GM12878 (cell line): Measurements from ENCODE around the gene TBKBP1. TPM values are rescaled to one million over a fixed set of nuclear protein-coding genes. Genes with fewer than 3 reads are reported as not detected.

Experiments used
- ATAC-seq: fragments of 200-7000 bp; cut with Tn5 transposase; 3 replicates; pipeline ENCODE4 v1.9.1; 2020; ENCODE audit warnings: mild to moderate bottlenecking, moderate library complexity
- BruUV-seq: library from RNA; stranded (reverse); fragments of 400-500 nt; replicated peaks from 2 replicates; lab custom pipeline; 2021; lab: Mats Ljungman, UMichigan
- CTCF ChIA-PET: fragments of 300-600 bp; sonication (Branson Sonifier 250); formaldehyde crosslinking; extraction: SDS; loops from one replicate; lab custom pipeline; 2021; ENCODE audit warnings: inconsistent platforms; lab: Yijun Ruan, JAX
- POLR2A ChIA-PET: fragments of 350-600 bp; formaldehyde crosslinking; extraction: SDS; loops from one replicate; lab custom pipeline; 2021; ENCODE audit warnings: inconsistent platforms; lab: Charles Lee
- RAD21 ChIA-PET: fragments of 300-600 bp; sonication (Branson Sonifier 250); formaldehyde crosslinking; loops from one replicate; lab custom pipeline; 2023; ENCODE audit warnings: antibody characterized with exemption; ENCODE audit not compliant: unreplicated experiment; lab: Charles Lee
- SMC1A ChIA-PET: fragments of 300-600 bp; sonication (Branson Sonifier 250); formaldehyde crosslinking; loops from one replicate; lab custom pipeline; 2023; ENCODE audit not compliant: unreplicated experiment, uncharacterized antibody; lab: Charles Lee
- DNase-seq: peaks from one replicate; pipeline ENCODE4 v3.0.0-alpha.2; 2011; ENCODE audit warnings: low read depth, low spot score
- FAIRE-seq: peaks from 3 replicates; lab custom pipeline; 2011; peaks lifted over from hg19 to GRCh38; lab: Jason Lieb, UNC
- H2AFZ ChIP-seq: 2 replicates; pipeline ENCODE4 v1.6.0; 2011; ENCODE audit warnings: low read depth, low read length, control low read depth; ENCODE audit not compliant: control insufficient read depth
- H3K27ac ChIP-seq: 2 replicates; pipeline ENCODE4 v1.5.1; 2011; ENCODE audit warnings: control low read depth; ENCODE audit not compliant: control insufficient read depth, insufficient read depth
- H3K27me3 ChIP-seq, 2 experiments: replicated peaks in 1 of 2; 2 replicates each; pipeline versions ENCODE4 v1.6.0 to v1.6.1; 2011; ENCODE audit warnings: low read length in 1 of 2; ENCODE audit not compliant: control insufficient read depth in 2 of 2, insufficient read depth in 2 of 2
- H3K36me3 ChIP-seq, 2 experiments: 2 replicates each; pipeline ENCODE4 v1.5.1; 2011; ENCODE audit warnings: low read length in 1 of 2; ENCODE audit not compliant: control insufficient read depth in 2 of 2, insufficient read depth in 2 of 2
- H3K4me1 ChIP-seq: 2 replicates; pipeline ENCODE4 v1.6.1; 2011; ENCODE audit warnings: mild to moderate bottlenecking, low read length, moderate library complexity, mixed read lengths; ENCODE audit not compliant: control insufficient read depth, insufficient read depth
- H3K4me2 ChIP-seq: 2 replicates; pipeline ENCODE4 v1.6.0; 2011; ENCODE audit warnings: control low read depth; ENCODE audit not compliant: control insufficient read depth, insufficient read depth
- H3K4me3 ChIP-seq: fragments of 200-600 bp; sonication (generic); 2 replicates; pipeline ENCODE4 v1.5.1; 2016
- H3K79me2 ChIP-seq: 2 replicates; pipeline ENCODE4 v1.6.0; 2011; ENCODE audit warnings: low read length; ENCODE audit not compliant: control insufficient read depth, insufficient read depth
- H3K9ac ChIP-seq: 2 replicates; pipeline ENCODE4 v1.8.0; 2011; ENCODE audit warnings: low read length, control low read depth, mixed read lengths; ENCODE audit not compliant: control insufficient read depth, insufficient read depth
- H3K9me3 ChIP-seq: replicated peaks from 3 replicates; pipeline ENCODE4 v1.5.1; 2011; ENCODE audit warnings: mild to moderate bottlenecking, low read length; ENCODE audit not compliant: control insufficient read depth, insufficient read depth
- H4K20me1 ChIP-seq: 2 replicates; pipeline ENCODE4 v1.6.0; 2011; ENCODE audit not compliant: control insufficient read depth, insufficient read depth
- CHD2 ChIP-seq: IDR thresholded peaks from 2 replicates; pipeline ENCODE4 v1.6.1; 2011; ENCODE audit warnings: low read depth, low read length, improper control_type of control experiment, borderline replicate concordance
- CHD4 ChIP-seq: fragments of 200-600 bp; sonication (generic); IDR thresholded peaks from 2 replicates; pipeline ENCODE4 v1.6.1; 2016; ENCODE audit warnings: mild to moderate bottlenecking
- CREM ChIP-seq: IDR thresholded peaks from 2 replicates; pipeline ENCODE4 v1.6.1; 2014; ENCODE audit warnings: antibody characterized with exemption, low read depth
- MAX ChIP-seq: IDR thresholded peaks from 2 replicates; pipeline ENCODE4 v1.6.1; 2012; ENCODE audit warnings: low read depth, low read length, improper control_type of control experiment
- MEF2B ChIP-seq: fragments of 450-650 bp; IDR thresholded peaks from 2 replicates; pipeline ENCODE4 v1.6.1; 2018; ENCODE audit warnings: mild to moderate bottlenecking, moderate library complexity; ENCODE audit not compliant: partially characterized antibody, poor library complexity, severe bottlenecking
- MLLT1 ChIP-seq: fragments of 450-650 bp; IDR thresholded peaks from 2 replicates; pipeline ENCODE4 v1.6.1; 2016; ENCODE audit warnings: mild to moderate bottlenecking
- NR2C1 ChIP-seq: fragments of 450-650 bp; IDR thresholded peaks from 2 replicates; pipeline ENCODE4 v1.6.1; 2017; ENCODE audit warnings: antibody characterized with exemption, mild to moderate bottlenecking, moderate library complexity
- PKNOX1 ChIP-seq: fragments of 450-650 bp; IDR thresholded peaks from 2 replicates; pipeline ENCODE4 v1.6.1; 2016; ENCODE audit warnings: mild to moderate bottlenecking
- SKIL ChIP-seq: fragments of 450-650 bp; IDR thresholded peaks from 2 replicates; pipeline ENCODE4 v1.6.1; 2017; ENCODE audit warnings: mild to moderate bottlenecking, low read depth, inconsistent platforms; ENCODE audit not compliant: poor library complexity, severe bottlenecking
- SPI1 ChIP-seq: IDR thresholded peaks from 2 replicates; pipeline ENCODE4 v1.6.1; 2011; ENCODE audit warnings: low read depth, mild to moderate bottlenecking, low read length, moderate library complexity, borderline replicate concordance; ENCODE audit not compliant: insufficient read depth
- WGBS: methylation state at CpG from one replicate; pipeline ENCODE4 v1.1.6; 2016; ENCODE audit warnings: low lambda C conversion rate; ENCODE audit not compliant: insufficient replicate concordance, insufficient coverage; ENCODE audit errors: missing lambda C conversion rate; 5-methylcytosine and 5-hydroxymethylcytosine counted together
- in situ Hi-C: fragments of 300-500 bp; cut with MboI; formaldehyde crosslinking; loops from 9 replicates; pipeline ENCODE4 v1.14.3; 2018; ENCODE audit warnings: mixed read lengths
- intact Hi-C: fragments of 100-400 bp; cut with micrococcal nuclease; formaldehyde crosslinking; loops from one replicate; pipeline ENCODE4 v1.14.2; 2022; ENCODE audit not compliant: unreplicated experiment
- polyA plus RNA-seq, 11 experiments: library from polyadenylated mRNA; depleted of rRNA in 4 of 11; unstranded in 6 of 11; stranded (reverse) in 5 of 11; fragments of >200 nt; fragmentation: Nextera tagmentation in 4 of 11; fragmentation: Illumina TruSeq in 1 of 11; extraction: Ambion mirVana in 4 of 11; extraction: Trizol in 1 of 11; gene quantifications; 1 replicate in 1 of 11; 2 replicates in 10 of 11; pipeline versions ENCODE4 v1.2.1 to v1.2.3, GENCODE V29; 2011 to 2016; ENCODE audit warnings: inconsistent platforms in 2 of 11, missing spikeins in 2 of 11, low read depth in 1 of 11
- total RNA-seq, 4 experiments: library from RNA; depleted of rRNA in 3 of 4; stranded (reverse); fragments of >200 nt in 3 of 4; fragmentation: Illumina TruSeq in 1 of 4; extraction: Trizol in 1 of 4; gene quantifications; 2 replicates each; pipeline versions ENCODE4 v1.2.1 to v1.2.3, GENCODE V29; 2013 to 2021

Gene TBKBP1
- total and polyA plus RNA-seq, 10 of the 15 experiments (the other 5 are each of a cell fraction or from before 2014, with no cell fraction given): 0.11 to 2.7 (median 0.74) TPM; not detected in 3

DNA sequence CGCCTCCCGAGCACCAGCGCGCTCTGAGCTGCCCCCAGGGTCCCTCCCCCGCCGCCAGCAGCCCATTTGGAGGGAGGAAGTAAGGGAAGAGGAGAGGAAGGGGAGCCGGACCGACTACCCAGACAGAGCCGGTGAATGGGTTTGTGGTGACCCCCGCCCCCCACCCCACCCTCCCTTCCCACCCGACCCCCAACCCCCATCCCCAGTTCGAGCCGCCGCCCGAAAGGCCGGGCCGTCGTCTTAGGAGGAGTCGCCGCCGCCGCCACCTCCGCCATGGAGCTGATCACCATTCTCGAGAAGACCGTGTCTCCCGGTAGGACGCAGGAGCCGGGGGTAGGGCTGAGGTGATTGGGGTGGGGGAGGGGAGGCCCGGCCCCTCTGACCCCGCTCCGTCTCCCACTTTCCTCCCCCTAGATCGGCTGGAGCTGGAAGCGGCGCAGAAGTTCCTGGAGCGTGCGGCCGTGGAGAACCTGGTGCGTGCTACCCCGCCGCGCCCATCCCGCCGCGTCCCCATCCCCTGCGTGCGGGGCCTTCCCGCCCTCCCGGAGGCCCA lies 43.9 kb upstream of the TBKBP1 start (continued):
- TF ChIP-seq SKIL: no peak
- TF ChIP-seq MLLT1: 0 out of 2 replicates have a peak, but pooled peaks have one; percentile 53
- TF ChIP-seq, all 136 proteins: peak for 7

DNA sequence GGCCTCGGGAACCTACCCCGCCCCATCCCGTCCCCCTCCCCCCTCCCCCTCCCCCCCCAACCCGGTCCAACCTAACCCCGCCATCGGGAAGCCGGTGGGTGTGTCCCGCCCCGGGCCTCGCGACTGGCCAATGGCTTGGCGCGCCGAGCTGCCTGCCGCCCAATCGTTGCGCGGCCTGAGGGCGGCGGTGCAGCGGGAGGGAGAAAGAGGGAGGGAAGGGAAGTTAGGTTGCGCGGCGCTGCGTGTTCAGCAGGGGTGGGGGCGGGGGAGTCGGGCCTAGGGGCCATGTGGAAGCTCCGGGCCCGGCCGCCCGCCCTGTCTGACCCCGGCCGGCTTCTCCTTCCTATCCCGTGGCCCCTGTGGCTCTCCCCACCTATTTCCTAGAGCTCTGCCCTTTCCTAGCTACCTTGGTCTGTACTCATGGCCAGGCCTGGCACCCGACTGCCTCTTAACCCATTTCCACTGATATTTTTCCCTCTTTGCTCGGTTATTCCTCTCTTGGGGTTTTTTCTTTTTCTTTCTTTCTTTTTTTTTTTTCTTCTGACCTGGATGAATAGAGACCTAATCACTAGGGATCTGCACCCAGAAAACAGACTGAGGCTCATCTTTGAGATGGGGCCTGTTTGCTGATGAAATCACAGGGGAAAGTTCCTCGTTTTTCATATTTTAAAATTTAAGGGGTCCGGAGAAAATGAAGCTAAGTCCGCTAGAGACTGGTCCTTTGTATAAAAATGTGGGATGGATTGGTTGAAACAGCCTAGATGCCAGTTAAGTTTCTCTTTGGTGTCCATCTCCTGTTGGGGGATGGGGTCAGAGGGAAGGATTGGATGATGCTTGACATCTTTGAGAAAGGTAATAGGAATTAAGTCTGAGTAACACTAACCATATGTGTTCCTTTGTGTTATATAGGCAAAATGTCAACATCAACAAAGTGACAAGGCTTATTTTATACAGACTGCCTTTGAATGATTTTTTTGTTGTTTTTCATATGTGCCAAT lies 43.1 kb upstream of the TBKBP1 start:
- Histone ChIP-seq H3K9ac (peak overlapping the region; percentile 86), H4K20me1 (peaks cover 6% of the 10 kb centered on the region; the same call in 1 of the 2 replicates), H3K27ac (peak overlapping the region; percentile 99), H3K9me3 (no peaks in the 10 kb centered on the region), H3K79me2 (peaks cover 63% of the 10 kb centered on the region), H3K4me1 (peaks cover 22% of the 10 kb centered on the region), H3K4me2 (peak overlapping the region; percentile 61), H3K36me3 (peaks cover 2 to 21% of the 10 kb centered on the region in 2 experiments), H2AFZ (no peak overlapping the region), H3K4me3 (peak overlapping the region; percentile 77), H3K27me3 (no peaks in the 10 kb centered on the region)
- 1% methylated on average over 18 of the region's 39 CpGs for WGBS
- ChIA-PET RAD21 (interaction anchor here (0.9 to 3.3 kb wide), 3 partner anchors 13 to 461 kb away, joined by 3 to 21 read pairs (median 7); no protein-coding TSS in a partner anchor), SMC1A (interaction anchor here (1.1 to 2.6 kb wide), 5 partner anchors 8 to 48 kb away, joined by 3 to 12 read pairs (median 3); no protein-coding TSS in a partner anchor), CTCF (interaction anchor here (0.9 to 6.9 kb wide), 6 partner anchors 11 to 180 kb away, joined by 3 to 75 read pairs (median 3); partner anchors contain the start of genes LRRC46, MRPL10 and OSBPL7), POLR2A (interaction anchor here (0.6 to 3.4 kb wide), 6 partner anchors 10 to 84 kb away, joined by 3 to 18 read pairs (median 4); no protein-coding TSS in a partner anchor)
- intact Hi-C loops: loop anchor here (10.0 kb wide), 1 partner anchor 84 kb away; the partner anchor contains the start of gene TBX21
- ATAC-seq (peak; percentile 77), DNase-seq (peak; percentile 78), FAIRE-seq (no peak)
- BruUV-seq: no TSS peak
- in situ Hi-C loops: no loop called here
- TF ChIP-seq NR2C1 (peak; percentile 31; the same call in 1 of the 2 replicates), CHD4 (no peak), CREM (peak; percentile 53; the same call in 1 of the 2 replicates), PKNOX1 (no peak), MEF2B (no peak), MAX (peak; percentile 82), SPI1 (peak; percentile 22; the same call in 1 of the 2 replicates), CHD2 (peak; percentile 95), MLLT1 (peak; percentile 18; the same call in 1 of the 2 replicates)
